AG09309 (cell line): Measurements from ENCODE around the gene HAGH.

Experiments
- DNase-seq: peaks from one replicate; pipeline ENCODE4 v3.0.0-alpha.2; 2010; ENCODE audit warnings: low read depth
- H3K4me3 ChIP-seq: 2 replicates; pipeline ENCODE4 v1.5.1; 2011; ENCODE audit warnings: mild to moderate bottlenecking, low read depth, low read length, moderate library complexity; ENCODE audit not compliant: control insufficient read depth
- TF ChIP-seq, protein P1 (sequence below): IDR thresholded peaks from 2 replicates; pipeline ENCODE4 v1.5.1; 2011; ENCODE audit warnings: mild to moderate bottlenecking, low read depth, low read length, inconsistent platforms; ENCODE audit not compliant: insufficient read depth, control insufficient read depth; ENCODE audit errors: missing control alignments

Gene HAGH

DNA sequence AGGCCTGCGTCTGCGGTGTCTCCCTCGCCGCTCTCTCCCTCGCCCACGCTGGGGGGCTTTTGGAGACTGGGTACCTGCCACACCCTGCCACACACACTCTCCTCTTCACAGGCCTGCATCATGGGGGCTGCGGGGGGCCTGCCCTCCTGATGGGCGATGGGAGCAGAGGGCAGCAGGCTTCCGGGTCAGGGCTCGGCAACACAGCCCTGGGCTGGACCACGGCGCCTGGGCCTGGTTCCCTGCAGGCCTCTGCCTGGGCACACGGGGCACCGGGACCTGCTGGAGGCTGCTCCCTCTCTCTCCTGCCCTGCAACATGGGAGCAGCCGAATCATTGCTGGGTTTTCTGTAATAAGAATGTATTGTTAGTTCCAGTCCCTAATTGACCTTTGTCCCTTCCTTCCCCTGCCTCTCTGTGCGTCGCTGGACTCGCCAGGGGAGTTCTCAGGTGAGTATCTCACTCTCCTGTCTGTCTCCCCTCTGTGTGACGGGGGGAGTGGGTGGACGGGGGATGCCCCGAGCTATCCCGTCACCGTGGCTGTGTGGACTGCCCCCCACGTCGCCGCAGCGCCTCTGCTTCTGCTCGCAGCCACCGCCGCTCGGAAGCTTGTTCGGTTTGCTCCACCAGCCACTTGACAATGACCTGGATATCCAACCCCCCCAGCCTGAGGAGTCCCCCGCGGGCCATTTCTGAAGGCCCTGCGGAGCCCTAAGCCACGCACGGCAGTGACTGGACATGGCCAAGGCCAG, 68.7 kb downstream of the HAGH start:
- no peak overlapping the region for H3K4me3 ChIP-seq
- no peak for DNase-seq
- TF ChIP-seq, protein P1, sequence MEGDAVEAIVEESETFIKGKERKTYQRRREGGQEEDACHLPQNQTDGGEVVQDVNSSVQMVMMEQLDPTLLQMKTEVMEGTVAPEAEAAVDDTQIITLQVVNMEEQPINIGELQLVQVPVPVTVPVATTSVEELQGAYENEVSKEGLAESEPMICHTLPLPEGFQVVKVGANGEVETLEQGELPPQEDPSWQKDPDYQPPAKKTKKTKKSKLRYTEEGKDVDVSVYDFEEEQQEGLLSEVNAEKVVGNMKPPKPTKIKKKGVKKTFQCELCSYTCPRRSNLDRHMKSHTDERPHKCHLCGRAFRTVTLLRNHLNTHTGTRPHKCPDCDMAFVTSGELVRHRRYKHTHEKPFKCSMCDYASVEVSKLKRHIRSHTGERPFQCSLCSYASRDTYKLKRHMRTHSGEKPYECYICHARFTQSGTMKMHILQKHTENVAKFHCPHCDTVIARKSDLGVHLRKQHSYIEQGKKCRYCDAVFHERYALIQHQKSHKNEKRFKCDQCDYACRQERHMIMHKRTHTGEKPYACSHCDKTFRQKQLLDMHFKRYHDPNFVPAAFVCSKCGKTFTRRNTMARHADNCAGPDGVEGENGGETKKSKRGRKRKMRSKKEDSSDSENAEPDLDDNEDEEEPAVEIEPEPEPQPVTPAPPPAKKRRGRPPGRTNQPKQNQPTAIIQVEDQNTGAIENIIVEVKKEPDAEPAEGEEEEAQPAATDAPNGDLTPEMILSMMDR = no peak
